IMR-90 (cell line): ENCODE measurements around the gene CCDC138. TPM values are rescaled to one million over a fixed set of nuclear protein-coding genes. Genes with fewer than 3 reads are reported as not detected.

Experiments used
- ATAC-seq: fragments of 200-7000 bp; cut with Tn5 transposase; 2 replicates; pipeline ENCODE4 v1.9.1; 2020; ENCODE audit warnings: low read depth, mild to moderate bottlenecking, moderate library complexity
- BruUV-seq: library from RNA; stranded (reverse); fragments of 400-500 nt; replicated peaks from 2 replicates; lab custom pipeline; 2021; lab: Mats Ljungman, UMichigan
- CTCF ChIA-PET: fragments of 300-600 bp; formaldehyde crosslinking; extraction: SDS; loops from one replicate; lab custom pipeline; 2021; ENCODE audit warnings: antibody characterized with exemption; lab: Yijun Ruan, JAX
- POLR2A ChIA-PET: fragments of 300-600 bp; sonication (Branson Sonifier 250); formaldehyde crosslinking; loops from one replicate; lab custom pipeline; 2022; ENCODE audit warnings: antibody characterized with exemption; ENCODE audit not compliant: unreplicated experiment; lab: Charles Lee
- DNase-seq: peaks from one replicate; pipeline ENCODE4 v3.0.0; 2013
- H2AFZ ChIP-seq: replicated peaks from 2 replicates; pipeline ENCODE3; 2013; ENCODE audit warnings: low read length, mild to moderate bottlenecking; ENCODE audit not compliant: poor library complexity
- H2AK5ac ChIP-seq: 2 replicates; pipeline ENCODE4 v1.6.1; 2013; ENCODE audit warnings: low read depth, low read length, inconsistent platforms
- H2AK9ac ChIP-seq: replicated peaks from 2 replicates; pipeline ENCODE3; 2013; ENCODE audit warnings: mild to moderate bottlenecking, low read depth, low read length, moderate library complexity; ENCODE audit not compliant: poor library complexity
- H2BK120ac ChIP-seq: 2 replicates; pipeline ENCODE4 v1.6.1; 2013; ENCODE audit warnings: low read depth, low read length, inconsistent platforms
- H2BK15ac ChIP-seq: 3 replicates; pipeline ENCODE4 v1.6.1; 2013; ENCODE audit warnings: low read depth, low read length, inconsistent platforms
- H2BK20ac ChIP-seq: 2 replicates; pipeline ENCODE4 v1.6.1; 2013; ENCODE audit warnings: low read depth, mild to moderate bottlenecking, inconsistent platforms, low read length, moderate library complexity
- H2BK5ac ChIP-seq: 2 replicates; pipeline ENCODE4 v1.6.1; 2013; ENCODE audit warnings: mild to moderate bottlenecking, low read depth, low read length, inconsistent platforms; ENCODE audit not compliant: poor library complexity, severe bottlenecking
- H3K14ac ChIP-seq: replicated peaks from 2 replicates; pipeline ENCODE4 v1.6.1; 2013; ENCODE audit warnings: low read depth, low read length, inconsistent platforms
- H3K18ac ChIP-seq: 2 replicates; pipeline ENCODE4 v1.6.1; 2013; ENCODE audit warnings: low read depth, low read length, control low read depth
- H3K23ac ChIP-seq: 2 replicates; pipeline ENCODE4 v1.6.1; 2013; ENCODE audit warnings: low read depth, low read length, inconsistent platforms
- H3K27ac ChIP-seq: 2 replicates; pipeline ENCODE4 v1.5.1; 2013; ENCODE audit warnings: mild to moderate bottlenecking, control low read depth, low read length; ENCODE audit not compliant: insufficient read depth
- H3K27me3 ChIP-seq: 2 replicates; pipeline ENCODE4 v1.6.1; 2013; ENCODE audit warnings: low read length; ENCODE audit not compliant: control insufficient read depth, insufficient read depth
- H3K36me3 ChIP-seq: 2 replicates; pipeline ENCODE4 v1.6.1; 2013; ENCODE audit warnings: low read length, mixed read lengths; ENCODE audit not compliant: control insufficient read depth, insufficient read depth
- H3K4ac ChIP-seq: 2 replicates; pipeline ENCODE4 v1.6.1; 2013; ENCODE audit warnings: low read depth, low read length, inconsistent platforms
- H3K4me1 ChIP-seq: 2 replicates; pipeline ENCODE4 v1.6.1; 2013; ENCODE audit warnings: low read length, mixed read lengths; ENCODE audit not compliant: control insufficient read depth, insufficient read depth
- H3K4me2 ChIP-seq: 2 replicates; pipeline ENCODE4 v1.6.1; 2013; ENCODE audit warnings: low read depth, mild to moderate bottlenecking, control low read depth, low read length, moderate library complexity
- H3K4me3 ChIP-seq: 2 replicates; pipeline ENCODE4 v1.5.1; 2013; ENCODE audit warnings: low read depth, mild to moderate bottlenecking, control low read depth, low read length, moderate library complexity; ENCODE audit not compliant: insufficient read depth
- H3K56ac ChIP-seq: 2 replicates; pipeline ENCODE4 v1.6.1; 2013; ENCODE audit warnings: low read length, inconsistent platforms; ENCODE audit not compliant: insufficient read depth; ENCODE audit errors: extremely low read depth
- H3K79me1 ChIP-seq, 2 experiments: 2 replicates each; pipeline ENCODE4 v1.6.1; 2013; ENCODE audit warnings: low read length in 2 of 2, inconsistent platforms in 1 of 2, low read depth in 1 of 2
- H3K9ac ChIP-seq: 2 replicates; pipeline ENCODE4 v1.6.1; 2013; ENCODE audit warnings: low read depth, low read length, control low read depth
- H3K9me1 ChIP-seq: 2 replicates; pipeline ENCODE4 v1.6.1; 2013; ENCODE audit warnings: low read length, inconsistent platforms; ENCODE audit not compliant: insufficient read depth
- H3K9me3 ChIP-seq: 2 replicates; pipeline ENCODE4 v1.6.1; 2013; ENCODE audit warnings: low read length; ENCODE audit not compliant: control insufficient read depth, insufficient read depth
- H4K20me1 ChIP-seq: 2 replicates; pipeline ENCODE4 v1.6.1; 2013; ENCODE audit warnings: low read length, inconsistent platforms; ENCODE audit not compliant: insufficient read depth
- H4K5ac ChIP-seq: 2 replicates; pipeline ENCODE4 v1.6.1; 2013; ENCODE audit warnings: mild to moderate bottlenecking, low read depth, low read length, control low read depth
- H4K8ac ChIP-seq, 2 experiments: 2 replicates each; pipeline ENCODE4 v1.6.1; 2013; ENCODE audit warnings: low read depth in 2 of 2, low read length in 2 of 2, control low read depth in 1 of 2, inconsistent platforms in 1 of 2
- H4K91ac ChIP-seq: 2 replicates; pipeline ENCODE4 v1.6.1; 2013; ENCODE audit warnings: low read depth, low read length, inconsistent platforms; ENCODE audit not compliant: insufficient read depth
- POLR2A ChIP-seq: IDR thresholded peaks from 2 replicates; pipeline ENCODE4 v1.6.1; 2012; ENCODE audit warnings: mild to moderate bottlenecking, low read depth, low read length
- RAD21 ChIP-seq: IDR thresholded peaks from 2 replicates; pipeline ENCODE4 v1.6.1; 2012; ENCODE audit warnings: low read length, improper control_type of control experiment
- WGBS, 2 experiments: methylation state at CpG; one replicate each; pipeline versions ENCODE4 v1.1.5 to v1.1.7; 2013; ENCODE audit warnings: missing lambda C conversion rate in 2 of 2; ENCODE audit not compliant: insufficient read length in 1 of 2; ENCODE audit errors: extremely low coverage in 2 of 2; 5-methylcytosine and 5-hydroxymethylcytosine counted together
- dilution Hi-C: fragments of 300-500 bp; cut with HindIII; formaldehyde crosslinking; loops from one replicate; pipeline ENCODE4 v1.14.3; 2018; ENCODE audit warnings: low sequenced_read_pairs; ENCODE audit not compliant: unreplicated experiment
- in situ Hi-C: fragments of 300-500 bp; cut with MboI; formaldehyde crosslinking; loops from 3 replicates; pipeline ENCODE4 v1.14.3; 2019; ENCODE audit warnings: low sequenced_read_pairs, inconsistent platforms, mixed read lengths
- intact Hi-C: fragments of 100-400 bp; cut with micrococcal nuclease; formaldehyde crosslinking; loops from 2 replicates; pipeline ENCODE4 v1.10.0; 2022
- polyA plus RNA-seq, 3 experiments: library from polyadenylated mRNA; depleted of rRNA; stranded (reverse); fragments of >200 nt; gene quantifications; 2 replicates each; pipeline ENCODE4 v1.2.3, GENCODE V29; 2012; ENCODE audit warnings: low replicate concordance in 1 of 3
- total RNA-seq: library from RNA; depleted of rRNA; stranded (reverse); fragments of >200 nt; gene quantifications from 2 replicates; pipeline ENCODE4 v1.2.3, GENCODE V29; 2012

Gene CCDC138
- total and polyA plus RNA-seq, 2 of the 4 experiments (the other 2 are of a cell fraction) = 1.5 to 2.9 TPM

DNA sequence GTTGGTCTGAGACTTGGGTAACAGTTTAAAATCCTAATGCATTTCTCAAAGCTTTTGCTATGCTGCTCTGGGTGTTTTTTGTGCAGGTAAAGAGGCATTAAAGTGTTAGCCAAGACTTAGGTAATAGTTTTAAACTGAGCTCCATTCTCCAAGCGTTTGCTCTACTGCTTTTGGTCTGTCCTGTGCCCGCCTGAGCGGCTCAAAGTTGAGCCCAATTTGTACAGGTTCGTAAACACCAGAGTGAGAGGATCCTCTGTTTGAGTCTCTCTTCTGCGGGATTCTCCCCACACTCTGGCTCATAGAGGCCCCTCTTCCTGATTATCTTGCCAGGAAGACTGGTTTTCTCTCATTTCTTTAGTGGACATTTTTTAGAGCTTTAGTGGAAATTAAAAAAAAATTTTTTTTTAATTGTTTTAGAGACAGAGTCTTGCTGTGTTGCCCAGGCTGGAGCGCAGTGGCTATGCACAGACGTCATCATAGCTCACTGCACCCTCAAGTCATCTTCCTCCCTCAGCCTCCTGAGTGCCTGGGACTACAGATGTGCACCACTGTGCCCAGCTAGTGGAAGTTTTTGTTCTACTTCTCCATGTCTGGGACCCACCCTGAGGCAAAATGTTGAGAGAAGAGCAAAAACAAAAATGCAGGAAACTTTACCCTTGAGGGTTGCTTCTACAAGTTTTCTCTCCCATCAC is 16.6 kb downstream of the CCDC138 start:
- Histone ChIP-seq H3K27me3 (no peaks in the 10 kb centered on the region), H3K9me1 (no peaks in the 10 kb centered on the region), H3K4me3 (no peak overlapping the region), H3K9ac (no peak overlapping the region), H2BK20ac (no peak overlapping the region), H2BK15ac (no peak overlapping the region), H3K9me3 (no peaks in the 10 kb centered on the region), H2BK5ac (no peak overlapping the region), H3K4me2 (no peak overlapping the region), H4K20me1 (no peaks in the 10 kb centered on the region), H3K14ac (no peak overlapping the region), H4K91ac (no peak overlapping the region), H4K8ac (no peak overlapping the region), H3K4ac (no peak overlapping the region), H3K4me1 (no peaks in the 10 kb centered on the region), H3K23ac (no peak overlapping the region), H3K27ac (no peak overlapping the region), H3K79me1 (no peaks in the 10 kb centered on the region), H3K56ac (no peak overlapping the region), H2AK9ac (no peak overlapping the region), H3K18ac (no peak overlapping the region), H2AFZ (no peak overlapping the region), H3K36me3 (peaks cover 3% of the 10 kb centered on the region; the same call in 1 of the 2 replicates), H2AK5ac (no peak overlapping the region), H2BK120ac (no peak overlapping the region), H4K5ac (no peak overlapping the region)
- no peak for DNase-seq
- POLR2A ChIA-PET = no interaction called here
- CTCF ChIA-PET = no interaction called here
- no CpG with 5 or more reads among the region's 7 CpGs for WGBS, 2 experiments
- intact Hi-C loops (no loop called here), dilution Hi-C loops (no loop called here), in situ Hi-C loops (no loop called here)
- no peak for ATAC-seq
- TF ChIP-seq POLR2A (no peak), RAD21 (no peak)
- no TSS peak for BruUV-seq
